CD14-positive monocyte (primary cell): ENCODE data around the gene IFITM10. TPM values are rescaled to one million over a fixed set of nuclear protein-coding genes. Genes with fewer than 3 reads are reported as not detected.
A peak's percentile ranks its signal among the peaks of the same experiment; 100 is the strongest.

Source experiments
- DNase-seq, 3 donors: peaks; one replicate each; pipeline ENCODE4 v3.0.0-alpha.2; 2011 to 2022
- H2AFZ ChIP-seq: 2 replicates; pipeline ENCODE4 v1.6.0; 2012; ENCODE audit warnings: mild to moderate bottlenecking, low read depth, low read length, inconsistent platforms; ENCODE audit not compliant: insufficient read depth, poor library complexity, severe bottlenecking
- H3K27ac ChIP-seq, 2 donors: 1 replicate in 1 of 2; 2 replicates in 1 of 2; pipeline ENCODE4 v1.5.1; 2012 to 2013; ENCODE audit warnings: low read length in 2 of 2, control low read depth in 1 of 2, inconsistent platforms in 1 of 2, low read depth in 1 of 2, mild to moderate bottlenecking in 1 of 2
- H3K27me3 ChIP-seq, 2 donors: one replicate each; pipeline versions ENCODE4 v1.6.0 to v1.6.1; 2011 to 2013; ENCODE audit warnings: low read length in 2 of 2; ENCODE audit not compliant: control insufficient read depth in 2 of 2, insufficient read depth in 2 of 2
- H3K36me3 ChIP-seq, 2 donors: replicated peaks in 1 of 2; 1 replicate in 1 of 2; 2 replicates in 1 of 2; pipeline versions ENCODE4 v1.5.1 to v1.6.1; 2012 to 2013; ENCODE audit warnings: low read length in 2 of 2, control low read depth in 1 of 2, inconsistent platforms in 1 of 2, mild to moderate bottlenecking in 1 of 2; ENCODE audit not compliant: insufficient read depth in 2 of 2, control insufficient read depth in 1 of 2
- H3K4me1 ChIP-seq, 2 donors: 1 replicate in 1 of 2; 2 replicates in 1 of 2; pipeline versions ENCODE4 v1.5.1 to v1.6.1; 2012 to 2013; ENCODE audit warnings: low read length in 2 of 2, control low read depth in 1 of 2, inconsistent platforms in 1 of 2, mild to moderate bottlenecking in 1 of 2, moderate library complexity in 1 of 2; ENCODE audit not compliant: insufficient read depth in 2 of 2, control insufficient read depth in 1 of 2
- H3K4me2 ChIP-seq: replicated peaks from 2 replicates; pipeline ENCODE3; 2012; ENCODE audit warnings: low read length, moderate library complexity, mild to moderate bottlenecking; ENCODE audit not compliant: poor library complexity, severe bottlenecking; ENCODE audit errors: extremely low read depth
- H3K4me3 ChIP-seq, 3 experiments: fragments of 200-600 bp in 1 of 3; sonication (generic) in 1 of 3; replicated peaks in 1 of 3; 1 replicate in 2 of 3; 2 replicates in 1 of 3; pipeline ENCODE4 v1.5.1; 2011 to 2013; ENCODE audit warnings: low read length in 3 of 3, mild to moderate bottlenecking in 3 of 3, control low read depth in 2 of 3, low read depth in 2 of 3, inconsistent platforms in 1 of 3, moderate library complexity in 1 of 3
- H3K79me2 ChIP-seq: 2 replicates; pipeline ENCODE4 v1.6.0; 2012; ENCODE audit warnings: mild to moderate bottlenecking, control low read depth, inconsistent platforms, low read length, moderate library complexity; ENCODE audit not compliant: insufficient read depth
- H3K9ac ChIP-seq: 2 replicates; pipeline ENCODE4 v1.6.0; 2017; ENCODE audit warnings: low read length, mild to moderate bottlenecking; ENCODE audit not compliant: insufficient read depth, poor library complexity, severe bottlenecking
- H3K9me3 ChIP-seq, 2 donors: replicated peaks in 1 of 2; 1 replicate in 1 of 2; 2 replicates in 1 of 2; pipeline versions ENCODE4 v1.5.1 to v1.6.1; 2012 to 2013; ENCODE audit warnings: low read length in 2 of 2, control low read depth in 1 of 2; ENCODE audit not compliant: control insufficient read depth in 1 of 2, insufficient read depth in 1 of 2
- H4K20me1 ChIP-seq: 2 replicates; pipeline ENCODE4 v1.6.0; 2012; ENCODE audit warnings: mild to moderate bottlenecking, low read length, control low read depth, moderate library complexity; ENCODE audit not compliant: insufficient read depth
- H3K27ac Mint-ChIP-seq, 7 donors: one replicate each; pipeline ENCODE4 v1.8.0; 2020; ENCODE audit warnings: mild to moderate bottlenecking in 7 of 7, mixed read lengths in 7 of 7, moderate library complexity in 6 of 7, inconsistent platforms in 2 of 7
- H3K27me3 Mint-ChIP-seq, 3 donors: one replicate each; pipeline ENCODE4 v1.8.0; 2021 to 2022; ENCODE audit warnings: low read depth in 3 of 3, mild to moderate bottlenecking in 3 of 3, mixed read lengths in 3 of 3, moderate library complexity in 3 of 3, inconsistent platforms in 1 of 3
- H3K36me3 Mint-ChIP-seq, 2 donors: one replicate each; pipeline ENCODE4 v1.8.0; 2020; ENCODE audit warnings: mixed read lengths in 2 of 2, inconsistent platforms in 1 of 2, mild to moderate bottlenecking in 1 of 2
- H3K4me1 Mint-ChIP-seq: one replicate; pipeline ENCODE4 v1.8.0; 2020; ENCODE audit warnings: mild to moderate bottlenecking, mixed read lengths
- H3K4me3 Mint-ChIP-seq, 2 donors: one replicate each; pipeline ENCODE4 v1.8.0; 2020; ENCODE audit warnings: mild to moderate bottlenecking in 2 of 2, mixed read lengths in 2 of 2, moderate library complexity in 1 of 2
- H3K9me3 Mint-ChIP-seq, 7 donors: one replicate each; pipeline ENCODE4 v1.8.0; 2020 to 2022; ENCODE audit warnings: mixed read lengths in 7 of 7, mild to moderate bottlenecking in 6 of 7, moderate library complexity in 6 of 7, inconsistent platforms in 2 of 7
- CTCF ChIP-seq: fragments of 200-600 bp; IDR thresholded peaks from one replicate; pipeline ENCODE4 v1.8.0; 2022; ENCODE audit warnings: antibody characterized with exemption, mild to moderate bottlenecking
- WGBS: methylation state at CpG from one replicate; pipeline ENCODE4 v1.1.5; 2013; ENCODE audit warnings: missing lambda C conversion rate; ENCODE audit not compliant: insufficient coverage; 5-methylcytosine and 5-hydroxymethylcytosine counted together
- intact Hi-C, 2 donors: fragments of 100-400 bp; cut with micrococcal nuclease; formaldehyde crosslinking; loops; one replicate each; pipeline versions ENCODE4 v1.15.0 to v1.15.1; 2023
- polyA plus RNA-seq, 3 donors: library from polyadenylated mRNA; depleted of rRNA in 1 of 3; unstranded in 2 of 3; stranded (reverse) in 1 of 3; fragments of 300-500 nt in 2 of 3; fragments of >200 nt in 1 of 3; fragmentation: Illumina TruSeq in 2 of 3; gene quantifications; 1 replicate in 2 of 3; 2 replicates in 1 of 3; pipeline ENCODE4 v1.2.3, GENCODE V29; 2012 to 2021

IFITM10 gene
- polyA plus RNA-seq, 3 donors: 2.4 TPM; not detected in 2

- H4K20me1 ChIP-seq: peaks cover 84% of the 10 kb centered on the region
- 22% methylated on average over 4 of the region's 5 CpGs for WGBS
- H3K4me2 ChIP-seq: peak overlapping the region; percentile 100
- intact Hi-C loops: loop anchor here (5.0 kb wide), 3 partner anchors 32 to 92 kb away; partner anchors contain the start of gene LSP1 (in 1 of the 2)
- Mint-ChIP-seq H3K36me3 (peaks cover 58 to 70% of the 10 kb centered on the region in 2 donors), H3K9me3 (no peaks in the 10 kb centered on the region), H3K4me3 (peak overlapping the region; percentile 92 to 95), H3K27me3 (peaks cover 0 to 7% (median 6%) of the 10 kb centered on the region in 3 donors), H3K27ac (peak overlapping the region in 6 of 7 donors; percentile 80 to 97 (median 94)), H3K4me1 (peaks cover 80% of the 10 kb centered on the region)
- H3K36me3 ChIP-seq: peaks cover 51 to 54% of the 10 kb centered on the region in 2 donors
- H3K27me3 ChIP-seq: no peaks in the 10 kb centered on the region
- TF ChIP-seq CTCF: peak; percentile 12
- H3K4me3 ChIP-seq: peak overlapping the region in 1 of 3 experiments; percentile 98
- DNase-seq: peak in 1 of 3 donors; percentile 47
- H3K9me3 ChIP-seq: no peaks in the 10 kb centered on the region
- no peak overlapping the region for H2AFZ ChIP-seq
- peaks cover 84% of the 10 kb centered on the region for H3K79me2 ChIP-seq
- H3K27ac ChIP-seq: peak overlapping the region; percentile 95 to 97
- H3K9ac ChIP-seq: no peak overlapping the region
- H3K4me1 ChIP-seq: peaks cover 87 to 95% of the 10 kb centered on the region in 2 donors
Measured at GRCh38 chr11:1759851-1760220, 9.4 kb upstream of the IFITM10 start.

GRCh38 chr11:1759151-1759850 is 8.9 kb upstream of the IFITM10 start:
- Histone ChIP-seq H3K4me2 (peak overlapping the region; percentile 100), H3K36me3 (peaks cover 56 to 58% of the 10 kb centered on the region in 2 donors)
- intact Hi-C loops: loop anchor here (5.0 kb wide), 2 partner anchors 33 to 38 kb away; no protein-coding TSS in a partner anchor

More at GRCh38 chr11:1759151-1759850, 8.9 kb upstream of the IFITM10 start:
- TF ChIP-seq CTCF: no peak
- WGBS: 64% methylated on average over 19 of the region's 23 CpGs
- H3K27ac ChIP-seq: peak overlapping the region; percentile 95 to 97
- H3K9ac ChIP-seq: peak overlapping the region; percentile 44
- peaks cover 63 to 75% of the 10 kb centered on the region in 2 donors for H3K36me3 Mint-ChIP-seq
- peaks cover 89% of the 10 kb centered on the region for H4K20me1 ChIP-seq
- peaks cover 86 to 95% of the 10 kb centered on the region in 2 donors for H3K4me1 ChIP-seq
- peaks cover 0 to 7% (median 3%) of the 10 kb centered on the region in 3 donors for H3K27me3 Mint-ChIP-seq
- H2AFZ ChIP-seq: no peak overlapping the region
- H3K79me2 ChIP-seq: peaks cover 86% of the 10 kb centered on the region
- H3K4me3 ChIP-seq: peak overlapping the region in 2 of 3 experiments; percentile 10 to 98
- H3K4me3 Mint-ChIP-seq: peak overlapping the region; percentile 92 to 95
- peak in 1 of 3 donors; percentile 40 for DNase-seq
- peak overlapping the region in 5 of 7 donors; percentile 22 to 97 (median 80) for H3K27ac Mint-ChIP-seq
- H3K9me3 Mint-ChIP-seq: no peaks in the 10 kb centered on the region
- H3K27me3 ChIP-seq: no peaks in the 10 kb centered on the region
- H3K9me3 ChIP-seq: no peaks in the 10 kb centered on the region
- peaks cover 79% of the 10 kb centered on the region for H3K4me1 Mint-ChIP-seq
